HL-60/S4 treated with retinoic acid at 250 ng/mL for 4 days and 3 days (cell line): ENCODE data around the gene ZXDC.

Source experiments
- in situ Hi-C: fragments of 300-500 bp; cut with MboI; formaldehyde crosslinking; loops from 2 replicates; pipeline ENCODE4 v1.7.0; 2022; ENCODE audit warnings: low sequenced_read_pairs

Gene ZXDC

GRCh38 chr3:126493051-126493450 lies 17.4 kb upstream of the ZXDC start:
- in situ Hi-C loops: no loop called here

GRCh38 chr3:126491221-126492013 lies 15.7 kb upstream of the ZXDC start:
- in situ Hi-C loops: no loop called here

GRCh38 chr3:126490619-126491018 lies 14.9 kb upstream of the ZXDC start:
- in situ Hi-C loops: no loop called here

GRCh38 chr3:126488886-126489569 lies 13.3 kb upstream of the ZXDC start:
- in situ Hi-C loops: no loop called here

GRCh38 chr3:126488185-126488584 lies 12.5 kb upstream of the ZXDC start:
- in situ Hi-C loops: no loop called here

- in situ Hi-C loops: no loop called here
These were observed 11.6 kb upstream of the ZXDC start for GRCh38 chr3:126487151-126487771.

- in situ Hi-C loops: no loop called here
These were observed 10.7 kb upstream of the ZXDC start for GRCh38 chr3:126486360-126486847.

- in situ Hi-C loops: no loop called here
These were observed 10.3 kb upstream of the ZXDC start for GRCh38 chr3:126485956-126486355.

GRCh38 chr3:126485176-126485897 lies 9.6 kb upstream of the ZXDC start:
- in situ Hi-C loops: no loop called here

GRCh38 chr3:126484662-126485061 lies 9.0 kb upstream of the ZXDC start:
- in situ Hi-C loops: no loop called here

GRCh38 chr3:126484148-126484547 lies 8.5 kb upstream of the ZXDC start:
- in situ Hi-C loops: no loop called here

- in situ Hi-C loops: no loop called here
These were observed 7.7 kb upstream of the ZXDC start for GRCh38 chr3:126483321-126483761.

GRCh38 chr3:126482503-126483255 lies 7.0 kb upstream of the ZXDC start:
- in situ Hi-C loops: no loop called here

GRCh38 chr3:126481808-126482502 lies 6.3 kb upstream of the ZXDC start:
- in situ Hi-C loops: no loop called here

- in situ Hi-C loops: no loop called here
These were observed 5.2 kb upstream of the ZXDC start for GRCh38 chr3:126480861-126481260.

GRCh38 chr3:126480206-126480605 lies 4.5 kb upstream of the ZXDC start:
- in situ Hi-C loops: no loop called here

- in situ Hi-C loops: no loop called here
These were observed 4.0 kb upstream of the ZXDC start for GRCh38 chr3:126479642-126480041.

GRCh38 chr3:126478581-126479310 lies 3.1 kb upstream of the ZXDC start:
- in situ Hi-C loops: no loop called here

- in situ Hi-C loops: no loop called here
These were observed 1.3 kb upstream of the ZXDC start for GRCh38 chr3:126477061-126477380.
